Keratinocyte (primary cell): Measurements from ENCODE around the gene NIT2. TPM values are rescaled to one million over a fixed set of nuclear protein-coding genes. Genes with fewer than 3 reads are reported as not detected.
"Not testable (repeated sequence)": the region's sequence is repeated elsewhere in the genome, so short reads cannot be mapped to it uniquely, and the experiment has no call there.

Experiments
- DNase-seq: peaks from one replicate; pipeline ENCODE4 v3.0.0-alpha.2; 2011; ENCODE audit warnings: low read depth, missing footprints, low spot score
- FAIRE-seq: peaks from 2 replicates; lab custom pipeline; 2011; peaks lifted over from hg19 to GRCh38; lab: Jason Lieb, UNC
- H2AFZ ChIP-seq: 2 replicates; pipeline ENCODE4 v1.6.0; 2012; ENCODE audit warnings: low read length, control low read depth, inconsistent platforms; ENCODE audit not compliant: control insufficient read depth
- H3K27ac ChIP-seq: 2 replicates; pipeline ENCODE4 v1.5.1; 2011; ENCODE audit warnings: low read length; ENCODE audit not compliant: control insufficient read depth, insufficient read depth
- H3K27me3 ChIP-seq: 3 replicates; pipeline ENCODE4 v1.6.0; 2011; ENCODE audit warnings: low read length; ENCODE audit not compliant: control insufficient read depth, insufficient read depth; ENCODE audit errors: extremely low read depth
- H3K36me3 ChIP-seq, 2 experiments: 2 replicates in 1 of 2; 3 replicates in 1 of 2; pipeline ENCODE4 v1.5.1; 2011; ENCODE audit warnings: low read length in 2 of 2, mild to moderate bottlenecking in 1 of 2; ENCODE audit not compliant: control insufficient read depth in 2 of 2, insufficient read depth in 2 of 2; ENCODE audit errors: extremely low read depth in 1 of 2
- H3K4me1 ChIP-seq: 3 replicates; pipeline ENCODE4 v1.5.1; 2011; ENCODE audit warnings: low read length; ENCODE audit not compliant: control insufficient read depth, insufficient read depth; ENCODE audit errors: extremely low read depth
- H3K4me2 ChIP-seq: 3 replicates; pipeline ENCODE4 v1.6.0; 2011; ENCODE audit warnings: low read depth, low read length; ENCODE audit not compliant: control insufficient read depth, insufficient read depth; ENCODE audit errors: extremely low read depth
- H3K4me3 ChIP-seq, 3 experiments: fragments of 200-600 bp in 1 of 3; sonication (generic) in 1 of 3; 2 replicates in 2 of 3; 3 replicates in 1 of 3; pipeline ENCODE4 v1.5.1; 2011 to 2016; ENCODE audit warnings: low read length in 3 of 3, mild to moderate bottlenecking in 3 of 3, control low read depth in 2 of 3, inconsistent platforms in 1 of 3, low read depth in 1 of 3, mixed read lengths in 1 of 3, mixed run types in 1 of 3, moderate library complexity in 1 of 3; ENCODE audit not compliant: control insufficient read depth in 2 of 3, insufficient read depth in 2 of 3; ENCODE audit errors: extremely low read depth in 1 of 3
- H3K79me2 ChIP-seq: 2 replicates; pipeline ENCODE4 v1.6.0; 2012; ENCODE audit warnings: low read length; ENCODE audit not compliant: control insufficient read depth, insufficient read depth
- H3K9ac ChIP-seq: 3 replicates; pipeline ENCODE4 v1.6.0; 2011; ENCODE audit warnings: low read length; ENCODE audit not compliant: control insufficient read depth, insufficient read depth; ENCODE audit errors: extremely low read depth
- H3K9me1 ChIP-seq: 3 replicates; pipeline ENCODE4 v1.6.0; 2011; ENCODE audit warnings: low read length; ENCODE audit not compliant: control insufficient read depth, insufficient read depth; ENCODE audit errors: extremely low read depth
- H3K9me3 ChIP-seq: 2 replicates; pipeline ENCODE4 v1.5.1; 2012; ENCODE audit warnings: low read depth, low read length; ENCODE audit not compliant: control insufficient read depth
- H4K20me1 ChIP-seq: 3 replicates; pipeline ENCODE4 v1.6.0; 2011; ENCODE audit warnings: low read length; ENCODE audit not compliant: control insufficient read depth, insufficient read depth; ENCODE audit errors: extremely low read depth
- CTCF ChIP-seq, 3 experiments: IDR thresholded peaks in 1 of 3; conservative IDR thresholded peaks in 1 of 3; optimal IDR thresholded peaks in 1 of 3; 2 replicates in 2 of 3; 3 replicates in 1 of 3; pipeline versions ENCODE3 to v1.5.1; 2011; ENCODE audit warnings: low read length in 3 of 3, mild to moderate bottlenecking in 3 of 3, moderate library complexity in 2 of 3, control low read depth in 1 of 3, inconsistent platforms in 1 of 3; ENCODE audit not compliant: insufficient read depth in 2 of 3; ENCODE audit errors: extremely low read depth in 1 of 3
- EZH2 ChIP-seq: IDR thresholded peaks from one replicate; pipeline ENCODE4 v1.6.1; 2012; ENCODE audit warnings: inconsistent platforms, mild to moderate bottlenecking, low read length, moderate library complexity
- dilution Hi-C: fragments of 300-500 bp; cut with MboI; formaldehyde crosslinking; loops from one replicate; pipeline ENCODE4 v1.7.0; 2020; ENCODE audit warnings: low sequenced_read_pairs; ENCODE audit not compliant: extremely low pct_ligation_motif_present
- polyA plus RNA-seq, 5 experiments: library from polyadenylated mRNA; depleted of rRNA in 3 of 5; stranded (reverse) in 3 of 5; stranded (forward) in 1 of 5; unstranded in 1 of 5; fragments of >200 nt; gene quantifications; 1 replicate in 1 of 5; 2 replicates in 3 of 5; 3 replicates in 1 of 5; pipeline versions ENCODE4 v1.2.1 to v1.2.3, GENCODE V29; 2011 to 2012; ENCODE audit warnings: missing spikeins in 2 of 5, low read depth in 1 of 5, low replicate concordance in 1 of 5

The NIT2 gene
- polyA plus RNA-seq, 1 donor (not counting 4 experiments of a cell fraction or from before 2014, with no cell fraction given) = 118 TPM

DNA sequence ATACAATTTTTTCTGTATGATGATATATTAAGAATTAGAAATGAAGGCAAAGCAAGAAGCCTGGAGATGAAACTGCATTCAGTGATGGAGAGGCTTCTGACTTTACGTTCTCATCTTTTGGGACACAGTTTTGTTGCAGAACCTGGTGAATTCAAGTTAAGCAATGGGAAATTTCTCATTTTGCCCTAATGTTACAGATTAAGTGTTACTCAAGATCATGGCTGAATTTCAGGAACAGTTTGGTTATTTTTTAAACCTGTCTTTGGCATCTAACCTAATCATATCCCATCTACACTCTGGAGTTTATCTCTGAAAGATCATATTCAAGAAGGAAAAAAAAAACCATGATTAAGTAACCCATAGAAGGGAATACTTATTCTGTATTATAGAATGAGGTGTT is 6.0 kb downstream of the NIT2 start:
- no peak overlapping the region for H3K9ac ChIP-seq
- H3K79me2 ChIP-seq = peaks cover 13% of the 10 kb centered on the region
- FAIRE-seq (no peak), DNase-seq (no peak)
- peaks cover 4 to 23% of the 10 kb centered on the region in 2 experiments for H3K36me3 ChIP-seq
- H3K9me1 ChIP-seq = no peaks in the 10 kb centered on the region
- H2AFZ ChIP-seq = no peak overlapping the region
- no peaks in the 10 kb centered on the region for H3K9me3 ChIP-seq
- TF ChIP-seq EZH2 (no peak), CTCF (optimal IDR thresholded peaks at IDR 0.05 in 1 of 3, IDR thresholded peaks at IDR 0.05 in 1 of 3, conservative IDR thresholded peaks at IDR 0.05 in 1 of 3; ENCODE audit: extremely low read depth in 1 of 3, insufficient read depth in 2 of 3, low read length in 3 of 3) (no peak)
- H3K27me3 ChIP-seq = no peaks in the 10 kb centered on the region
- no peak overlapping the region for H3K27ac ChIP-seq
- dilution Hi-C loops = no loop called here
- no peaks in the 10 kb centered on the region for H4K20me1 ChIP-seq
- H3K4me3 ChIP-seq = no peak overlapping the region
- no peak overlapping the region for H3K4me2 ChIP-seq
- H3K4me1 ChIP-seq = peaks cover 3% of the 10 kb centered on the region

DNA sequence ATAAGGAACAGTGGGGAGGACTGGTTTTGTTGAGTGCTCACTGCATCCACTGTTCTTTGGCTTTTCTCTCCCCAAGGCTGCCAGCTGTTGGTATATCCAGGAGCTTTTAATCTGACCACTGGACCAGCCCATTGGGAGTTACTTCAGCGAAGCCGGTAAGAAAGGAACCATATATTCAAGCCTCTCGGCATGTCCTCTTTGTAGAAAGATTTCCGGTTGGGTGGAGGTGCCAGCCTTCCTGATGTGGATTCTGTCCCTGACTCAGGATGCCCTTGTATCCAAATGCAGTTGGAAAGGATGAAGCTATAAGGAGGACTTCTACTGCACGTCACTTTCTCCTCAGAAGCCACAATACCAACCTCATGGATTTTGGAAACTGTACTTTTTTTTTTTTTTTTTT is 14.2 kb downstream of the NIT2 start:
- H3K4me2 ChIP-seq = no peak overlapping the region
- peaks cover 26 to 42% of the 10 kb centered on the region in 2 experiments for H3K36me3 ChIP-seq
- no peaks in the 10 kb centered on the region for H3K4me1 ChIP-seq
- no peaks in the 10 kb centered on the region for H3K79me2 ChIP-seq
- FAIRE-seq = no peak
- no peak overlapping the region for H3K4me3 ChIP-seq
- H2AFZ ChIP-seq = no peak overlapping the region
- no peak for TF ChIP-seq CTCF (optimal IDR thresholded peaks at IDR 0.05 in 1 of 3, IDR thresholded peaks at IDR 0.05 in 1 of 3, conservative IDR thresholded peaks at IDR 0.05 in 1 of 3; ENCODE audit: extremely low read depth in 1 of 3, insufficient read depth in 2 of 3, low read length in 3 of 3)
- TF ChIP-seq EZH2 = no peak
- no peaks in the 10 kb centered on the region for H3K9me1 ChIP-seq
- H3K9ac ChIP-seq = no peak overlapping the region
- H3K9me3 ChIP-seq = peaks cover 2% of the 10 kb centered on the region
- dilution Hi-C loops = no loop called here
- no peak overlapping the region for H3K27ac ChIP-seq
- no peak for DNase-seq
- no peaks in the 10 kb centered on the region for H4K20me1 ChIP-seq
- no peaks in the 10 kb centered on the region for H3K27me3 ChIP-seq

DNA sequence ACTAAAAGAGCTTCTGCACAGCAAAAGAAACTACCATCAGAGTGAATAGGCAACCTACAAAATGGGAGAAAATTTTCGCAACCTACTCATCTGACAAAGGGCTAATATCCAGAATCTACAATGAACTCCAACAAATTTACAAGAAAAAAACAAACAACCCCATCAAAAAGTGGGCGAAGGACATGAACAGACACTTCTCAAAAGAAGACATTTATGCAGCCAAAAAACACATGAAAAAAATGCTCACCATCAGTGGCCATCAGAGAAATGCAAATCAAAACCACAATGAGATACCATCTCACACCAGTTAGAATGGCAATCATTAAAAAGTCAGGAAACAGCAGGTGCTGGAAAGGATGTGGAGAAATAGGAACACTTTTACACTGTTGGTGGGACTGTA is 17.2 kb downstream of the NIT2 start:
- H3K79me2 ChIP-seq, dilution Hi-C loops, H3K4me1 ChIP-seq, DNase-seq, H4K20me1 ChIP-seq, H3K27ac ChIP-seq, H2AFZ ChIP-seq, H3K9me1 ChIP-seq, FAIRE-seq, H3K4me2 ChIP-seq, H3K27me3 ChIP-seq, H3K9ac ChIP-seq, H3K9me3 ChIP-seq, H3K4me3 ChIP-seq: not testable (repeated sequence)
- H3K36me3 ChIP-seq = peaks cover 25 to 40% of the 10 kb centered on the region in 2 experiments
